GM12872 (cell line): ENCODE measurements around the gene GPLD1.

Experiments used
- CTCF ChIP-seq: IDR thresholded peaks from 3 replicates; pipeline ENCODE4 v1.5.1; 2011; ENCODE audit warnings: low read depth, mild to moderate bottlenecking, low read length, moderate library complexity; ENCODE audit not compliant: insufficient read depth

The GPLD1 gene

DNA sequence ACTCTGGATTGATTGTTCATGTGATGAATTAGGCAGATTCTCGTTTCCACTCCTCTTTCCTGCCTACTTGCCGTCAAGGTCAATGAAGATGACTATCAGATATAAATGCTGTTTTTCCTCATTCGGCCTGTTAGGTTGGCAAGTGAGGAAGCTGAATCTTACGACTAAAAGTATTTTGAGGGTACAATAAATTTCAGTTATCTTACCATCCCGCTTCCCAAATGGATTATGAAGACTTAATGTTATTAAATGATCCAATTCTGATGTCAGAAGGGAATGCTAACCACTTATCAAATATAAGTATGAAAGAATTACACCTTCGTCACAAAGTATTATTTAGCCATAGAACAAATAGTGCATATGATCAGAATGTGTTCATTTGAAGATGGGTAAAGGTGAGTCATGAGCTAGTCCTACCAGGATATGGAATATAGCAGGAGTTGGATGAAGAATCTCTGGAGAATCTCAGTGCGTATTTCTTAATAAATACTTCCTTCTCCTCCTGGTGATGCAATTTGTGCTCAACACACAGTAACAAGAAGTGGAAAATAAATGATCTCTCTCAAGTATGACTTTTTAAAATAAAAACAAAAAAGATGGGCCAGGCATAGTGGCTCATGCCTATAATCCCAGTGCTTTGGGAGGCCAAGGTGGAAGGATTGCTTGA, 4.6 kb downstream of the GPLD1 start:
- no peak for TF ChIP-seq CTCF

DNA sequence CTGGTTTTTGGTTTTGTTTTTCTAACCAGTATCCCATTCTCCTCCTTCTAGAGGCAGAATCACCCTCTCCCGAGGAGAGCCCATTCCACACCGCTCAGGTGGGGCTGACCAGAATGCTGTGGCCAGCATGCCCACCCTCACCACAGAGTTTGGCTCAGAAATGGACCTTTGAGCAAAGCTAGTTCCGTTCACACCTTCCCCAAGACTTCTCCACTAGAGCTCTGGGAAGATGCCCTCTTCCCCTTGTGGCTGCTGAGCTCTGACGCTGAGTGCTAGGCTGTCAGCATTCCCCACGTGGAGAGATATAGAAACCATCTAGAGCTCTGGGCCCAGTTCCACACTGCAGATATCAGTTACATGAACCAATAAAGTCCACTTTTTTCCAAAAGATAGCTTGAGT, 7.9 kb downstream of the GPLD1 start:
- no peak for TF ChIP-seq CTCF

DNA sequence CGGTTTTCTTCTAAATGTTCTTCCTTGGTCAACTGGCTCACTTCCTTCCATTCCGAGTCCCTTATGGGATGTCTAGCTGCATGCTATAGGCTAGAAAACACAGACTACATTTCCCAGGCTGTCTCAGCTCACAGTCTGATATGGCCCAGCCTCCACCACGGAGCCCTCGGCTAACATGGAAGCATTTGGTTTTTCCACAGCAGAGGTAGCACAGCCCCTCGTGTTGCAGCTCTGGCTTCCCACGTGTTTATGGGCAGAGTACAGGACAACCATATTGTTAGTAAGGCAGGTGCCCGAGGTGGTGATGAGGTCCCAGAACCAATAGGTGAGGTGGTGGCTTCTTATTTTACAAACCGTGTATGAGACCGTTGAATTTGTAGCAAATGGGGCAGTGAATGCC, 8.7 kb downstream of the GPLD1 start:
- no peak for TF ChIP-seq CTCF

DNA sequence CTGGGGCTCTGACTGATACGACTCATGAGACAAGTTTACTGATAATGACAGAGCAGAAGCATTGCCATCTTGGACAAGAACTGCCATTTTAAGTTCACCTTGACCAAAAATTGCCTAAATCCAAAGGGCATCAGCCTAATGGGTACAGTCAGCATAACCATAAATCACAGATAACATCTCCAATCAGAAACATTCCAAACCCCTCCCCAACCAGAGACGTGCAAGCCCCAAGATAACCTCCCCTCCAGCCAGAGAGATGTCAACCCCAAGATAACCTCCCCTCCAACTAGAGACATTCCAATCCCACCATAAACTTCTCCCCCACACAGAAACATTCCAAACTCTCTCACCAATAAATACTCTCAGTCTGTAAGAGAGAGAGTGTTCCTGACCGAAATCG, 10.5 kb downstream of the GPLD1 start:
- no peak for TF ChIP-seq CTCF

- no peak for TF ChIP-seq CTCF
These were observed 12.3 kb downstream of the GPLD1 start for GRCh38 chr6:24477070-24477469.

DNA sequence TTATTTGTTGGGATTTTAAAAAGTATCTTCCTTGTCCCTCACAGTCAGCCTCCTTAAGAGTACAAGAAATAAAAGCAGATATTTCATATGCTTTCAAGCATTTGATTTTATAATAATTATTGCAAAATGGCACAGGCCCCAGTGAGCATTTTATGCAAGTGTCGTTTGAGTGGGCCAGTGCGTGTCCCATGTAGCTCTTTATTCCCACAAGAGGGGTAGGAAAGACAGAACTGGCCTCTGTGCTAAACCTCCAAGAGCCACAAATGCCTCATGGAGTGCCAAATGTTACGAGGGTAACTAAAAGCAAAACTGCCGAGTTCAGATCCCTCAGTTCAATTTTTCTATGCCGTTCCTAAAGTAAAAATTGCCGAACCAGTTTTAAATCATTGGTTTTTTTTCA, 12.7 kb downstream of the GPLD1 start:
- TF ChIP-seq CTCF, result no peak

DNA sequence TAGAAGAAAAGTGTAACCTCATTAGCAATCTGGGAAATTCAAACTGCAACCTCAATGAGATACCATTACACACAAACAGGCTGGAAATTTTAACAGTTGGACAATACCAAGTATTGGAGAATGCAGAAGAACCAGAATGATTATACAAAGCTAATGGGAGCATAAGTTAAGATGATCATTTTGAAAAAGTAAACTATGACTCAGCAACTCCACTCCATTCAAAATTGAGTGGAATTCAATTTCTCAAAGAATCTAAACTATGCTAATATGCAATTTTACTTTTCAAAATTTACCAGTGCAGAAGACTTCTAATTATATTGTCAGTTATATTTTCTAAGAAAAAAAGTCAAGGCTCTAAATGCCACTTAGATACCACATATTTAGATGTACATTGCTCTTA, 17.2 kb downstream of the GPLD1 start:
- TF ChIP-seq CTCF, result no peak
